NCI-H526 treated with DMSO at 0.1 percent for 48 hours (cell line): ENCODE measurements around the gene SLC51B.
"Not testable (repeated sequence)": the region's sequence is repeated elsewhere in the genome, so short reads cannot be mapped to it uniquely, and the experiment has no call there.

Experiments used
- DNase-seq: peaks from one replicate; lab custom pipeline; 2025; lab: John Stamatoyannopoulos, UW

Gene SLC51B

DNA sequence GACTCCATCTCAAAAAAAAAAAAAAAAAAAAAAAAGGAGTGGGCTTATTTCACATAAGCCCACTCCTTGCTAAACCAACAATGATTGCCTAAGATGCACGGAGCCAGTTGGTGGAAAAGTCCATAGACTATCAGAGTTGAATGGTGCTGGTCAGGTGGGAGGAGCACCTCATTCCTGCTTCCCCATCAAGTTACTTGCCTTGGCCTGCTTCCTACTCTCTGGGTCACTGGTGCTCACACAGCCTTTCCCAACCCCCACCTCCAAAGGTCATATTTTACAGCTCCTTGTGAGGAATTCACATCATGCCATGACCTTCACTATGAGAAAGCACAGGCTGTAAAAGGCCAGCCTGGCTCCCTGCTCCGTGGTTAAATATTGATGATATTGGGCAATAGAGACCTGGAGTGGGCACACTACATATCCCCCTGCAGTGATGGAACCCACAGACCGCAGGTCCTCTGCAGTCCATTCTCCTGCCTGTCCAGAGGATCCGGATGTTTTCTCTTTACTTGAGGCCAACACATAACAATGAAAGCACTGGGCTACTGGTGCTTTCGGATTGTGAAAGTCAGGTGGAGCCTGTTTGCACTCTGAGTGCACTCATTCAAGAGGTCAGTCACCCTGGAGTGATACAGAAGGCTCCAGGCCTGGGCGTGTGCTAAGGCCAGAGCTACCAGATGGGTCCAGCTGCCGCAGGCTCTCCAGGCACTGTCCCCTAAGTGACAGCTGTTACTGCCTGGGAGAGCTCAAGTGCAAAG, at the start of gene SLC51B:
SLC51B (plus strand) TSS at position 664 of the 758 bp plus-strand sequence. CDS start 4,618 bp downstream, outside the sequence.
- no peak for DNase-seq

DNA sequence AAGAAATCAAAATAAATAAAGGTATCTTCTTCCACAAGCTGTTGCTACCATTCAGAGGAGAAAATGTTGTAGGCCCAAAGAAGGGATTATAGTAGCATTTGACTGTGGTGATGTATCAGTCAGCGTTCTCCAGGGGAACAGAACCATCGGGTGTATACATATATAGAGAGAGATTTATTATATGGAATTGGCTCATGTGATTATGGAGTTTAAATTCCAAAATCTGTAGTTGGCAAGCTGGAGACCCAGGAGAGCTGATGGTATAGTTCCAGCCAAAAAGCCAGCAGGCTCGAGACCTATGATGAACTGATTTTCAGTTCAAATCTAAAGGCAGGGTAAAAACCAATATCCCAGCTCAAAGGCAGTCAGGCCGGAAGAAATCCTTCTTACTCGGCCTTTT, 48.1 kb upstream of the SLC51B start:
- DNase-seq = no peak

DNA sequence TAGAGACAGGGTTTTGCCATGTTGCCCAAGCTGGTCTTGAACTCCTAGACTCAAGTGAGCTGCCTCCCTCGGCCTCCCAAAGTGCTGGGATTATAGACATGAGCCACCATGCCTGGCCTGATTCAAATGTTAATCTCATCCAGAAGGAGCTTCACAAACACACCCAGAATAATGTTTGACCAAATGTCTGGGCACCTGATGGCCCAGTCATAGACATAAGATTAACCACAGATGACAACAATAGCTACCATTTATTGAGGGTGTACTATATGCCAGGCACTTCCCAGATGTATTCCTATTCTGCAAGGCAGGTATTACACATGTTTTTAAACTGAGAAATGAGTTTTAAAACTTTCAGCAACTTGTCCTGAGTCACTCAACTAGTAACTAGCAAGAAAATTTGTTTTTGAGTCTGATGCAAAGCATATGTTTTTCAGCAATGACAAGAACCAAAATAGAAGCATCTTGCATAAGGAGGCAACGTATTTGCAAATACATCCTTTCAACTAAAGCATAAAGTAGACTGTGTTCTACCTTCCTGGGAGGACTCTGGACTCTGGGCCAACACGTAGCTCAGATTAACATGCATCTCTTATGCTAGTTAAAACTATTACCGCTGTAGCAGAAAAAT, 47.3 kb upstream of the SLC51B start:
- DNase-seq = no peak

DNA sequence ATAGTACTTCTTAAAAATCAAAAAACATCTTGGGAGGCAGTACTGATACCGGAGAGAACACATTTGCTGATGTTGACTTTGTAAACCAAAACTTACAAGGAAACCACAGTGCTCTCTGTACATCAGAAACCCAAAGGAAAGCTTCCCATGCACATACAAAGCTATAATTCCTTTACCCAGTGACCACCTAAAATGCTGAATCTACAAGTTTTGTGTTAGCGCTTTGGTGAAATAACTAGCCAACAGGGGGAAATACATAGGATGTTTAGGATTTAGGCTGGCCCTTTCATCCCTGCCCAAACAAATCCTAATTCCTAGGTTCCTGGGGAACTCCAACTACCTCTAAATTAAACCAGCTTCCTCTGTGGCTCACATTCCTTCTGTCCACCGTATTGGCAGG, 40.2 kb upstream of the SLC51B start:
- no peak for DNase-seq

DNA sequence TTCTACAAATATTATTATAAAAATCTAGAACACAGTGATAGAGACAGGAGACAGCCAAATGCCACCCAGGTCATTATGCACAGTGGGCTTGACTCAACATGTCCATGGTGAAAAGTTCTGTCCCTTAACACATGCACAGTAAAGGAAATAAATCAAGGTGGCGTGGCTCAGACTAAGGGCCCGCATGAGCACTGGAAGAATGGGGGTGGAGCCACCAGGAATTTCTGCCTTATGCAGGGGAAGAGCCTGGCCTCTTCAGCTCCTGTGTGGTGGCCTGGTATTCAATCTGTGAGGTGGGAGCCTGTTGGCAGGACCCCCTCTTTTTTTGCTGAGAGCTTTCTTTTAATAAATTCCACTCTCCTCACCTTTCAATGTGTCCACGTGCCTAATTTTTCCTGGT, 38.3 kb upstream of the SLC51B start:
- DNase-seq = no peak

DNA sequence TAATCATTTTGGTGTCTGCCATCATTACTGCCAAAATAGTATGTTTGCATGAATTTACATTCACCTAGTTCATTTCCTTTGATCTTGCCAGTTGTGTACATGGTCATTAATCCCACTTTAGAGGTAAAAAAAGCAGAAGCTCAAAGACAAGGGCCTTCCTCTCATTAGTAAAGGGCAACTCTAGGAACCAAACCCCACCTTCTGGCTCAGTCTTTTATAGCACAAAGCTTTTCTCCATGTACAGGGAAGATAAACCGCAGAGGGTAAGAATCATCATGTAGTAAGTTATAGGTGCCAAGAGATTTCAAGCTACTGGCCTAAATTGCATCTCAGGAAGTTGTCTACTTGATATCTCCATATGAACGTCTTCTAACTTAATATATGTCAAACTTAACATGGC, 36.2 kb upstream of the SLC51B start:
- DNase-seq = no peak

GRCh38 chr15:65011198-65011597, 34.0 kb upstream of the SLC51B start:
- not testable (repeated sequence) for DNase-seq

DNA sequence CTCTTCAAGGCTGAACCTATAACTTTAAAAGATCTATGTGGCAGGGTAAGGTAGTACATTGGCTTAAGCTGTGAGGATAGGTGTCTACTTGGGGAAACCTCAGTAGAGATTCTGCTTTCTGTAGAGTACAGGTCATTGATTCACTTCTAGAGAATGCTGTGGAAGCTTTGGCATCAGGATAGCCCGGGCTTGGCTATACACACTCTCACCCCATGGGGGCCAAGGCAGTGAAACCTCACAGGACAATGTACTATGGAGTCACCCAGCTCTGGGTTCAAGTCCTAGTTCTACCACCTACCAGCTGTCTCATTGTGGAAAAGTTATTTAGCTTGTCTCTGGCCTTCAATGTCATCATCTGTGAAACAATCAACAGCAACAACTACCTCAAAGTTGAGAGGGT, 24.8 kb upstream of the SLC51B start:
- DNase-seq = no peak

DNA sequence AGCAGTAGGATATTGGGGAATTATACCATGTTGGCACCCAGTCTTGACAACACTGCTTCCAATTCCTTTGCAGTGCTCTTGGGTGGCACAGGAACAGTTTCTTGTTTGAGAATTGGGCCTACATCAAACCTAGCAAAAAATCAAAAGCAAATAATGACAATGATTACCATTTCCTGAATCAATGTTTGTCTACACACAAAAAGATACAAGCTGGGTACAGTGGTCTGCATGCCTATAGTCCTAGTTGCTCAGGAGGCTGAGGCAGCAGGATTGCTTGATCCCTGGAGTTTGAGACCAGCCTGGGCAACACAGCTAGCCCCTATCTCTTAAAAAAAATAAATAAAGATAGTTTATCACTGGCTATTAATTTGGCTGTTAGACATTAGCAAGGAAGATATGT, 23.7 kb upstream of the SLC51B start:
- DNase-seq = no peak

GRCh38 chr15:65026756-65027155, 18.4 kb upstream of the SLC51B start:
- DNase-seq = no peak

DNA sequence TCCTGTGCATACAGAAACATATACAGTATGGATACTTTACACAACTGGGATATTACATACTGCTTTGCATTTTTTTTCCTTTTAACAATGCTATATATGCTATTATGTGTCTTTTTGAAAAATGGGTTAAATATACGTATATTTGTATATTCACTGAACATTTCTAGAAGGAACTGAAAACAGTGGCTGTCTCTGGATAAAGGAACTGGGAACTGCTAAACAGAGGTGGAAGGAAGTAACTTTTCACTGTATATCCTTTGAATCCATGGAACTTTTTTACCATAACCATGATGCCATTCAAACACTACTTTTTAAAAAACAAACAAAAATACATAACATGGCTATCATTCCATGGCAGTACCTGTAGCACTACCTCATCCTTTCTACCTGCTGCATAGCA, 17.6 kb upstream of the SLC51B start:
- DNase-seq = no peak

DNA sequence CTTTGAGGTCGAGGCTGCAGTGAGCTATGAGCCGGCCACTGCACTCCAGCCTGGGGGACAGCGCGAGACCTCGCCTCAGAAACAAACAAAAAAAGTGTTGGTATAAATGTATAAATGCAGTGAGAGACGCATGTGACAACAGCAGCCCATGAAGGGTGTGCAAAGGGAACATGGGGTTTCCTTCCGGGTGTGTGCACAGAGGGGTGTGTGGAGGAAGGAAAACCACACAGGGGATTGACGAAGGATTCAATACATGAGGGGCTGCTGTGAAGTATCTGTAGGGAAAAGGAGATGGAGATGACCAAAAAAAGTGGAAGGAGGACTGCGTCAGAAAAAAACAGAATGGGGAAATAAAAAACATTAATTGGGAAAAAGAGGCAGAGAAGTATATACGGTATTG, 16.8 kb upstream of the SLC51B start:
- no peak for DNase-seq

DNA sequence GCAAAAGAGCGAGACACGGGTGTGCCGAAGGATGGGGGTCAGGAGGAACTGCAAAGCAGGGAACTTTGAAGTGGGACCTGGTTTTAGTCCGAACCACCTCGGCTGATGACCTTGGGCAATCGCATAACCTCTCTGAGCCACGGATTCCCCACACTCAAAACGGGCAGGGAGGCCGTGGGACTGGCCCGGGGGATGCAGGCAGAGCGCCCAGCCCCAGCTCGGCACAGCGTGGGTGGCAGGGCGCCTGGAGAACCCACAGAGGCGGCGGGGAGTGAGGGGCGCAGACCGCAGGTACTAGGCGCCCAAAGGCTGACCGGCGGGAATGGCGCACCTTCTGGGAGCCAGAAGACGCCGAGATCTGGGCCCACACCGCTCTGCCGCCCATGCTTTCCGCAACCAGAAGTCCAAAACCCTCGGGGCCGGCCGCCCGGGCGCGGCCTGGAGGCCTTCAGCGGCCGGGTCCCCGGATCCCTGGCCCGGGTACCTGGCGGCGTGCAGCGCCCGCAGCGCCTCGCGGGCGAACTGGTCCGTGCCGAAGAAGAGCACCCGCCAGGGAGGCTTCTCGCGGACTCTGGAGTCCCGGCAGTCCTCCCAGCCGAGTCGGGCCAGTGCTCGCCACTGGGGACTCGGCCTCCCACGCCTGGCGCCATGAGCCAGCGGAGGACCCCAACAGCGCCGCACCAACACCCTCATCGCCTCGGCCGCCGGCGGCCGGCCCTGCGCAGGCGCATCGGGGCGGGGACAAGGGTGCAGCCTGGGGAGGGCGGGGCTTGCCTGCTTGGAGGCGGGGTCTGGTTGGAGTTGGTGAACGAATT, 16.1 kb upstream of the SLC51B start, which contains the start of gene MTFMT:
MTFMT (minus strand) TSS at position 719 of the 815 bp plus-strand sequence; CDS start at position 693, 26 bp downstream.
- peak; percentile 48 for DNase-seq

GRCh38 chr15:65029736-65030208, 15.4 kb upstream of the SLC51B start:
- DNase-seq = no peak

GRCh38 chr15:65032801-65033537, 12.2 kb upstream of the SLC51B start:
- DNase-seq = peak; percentile 71

DNA sequence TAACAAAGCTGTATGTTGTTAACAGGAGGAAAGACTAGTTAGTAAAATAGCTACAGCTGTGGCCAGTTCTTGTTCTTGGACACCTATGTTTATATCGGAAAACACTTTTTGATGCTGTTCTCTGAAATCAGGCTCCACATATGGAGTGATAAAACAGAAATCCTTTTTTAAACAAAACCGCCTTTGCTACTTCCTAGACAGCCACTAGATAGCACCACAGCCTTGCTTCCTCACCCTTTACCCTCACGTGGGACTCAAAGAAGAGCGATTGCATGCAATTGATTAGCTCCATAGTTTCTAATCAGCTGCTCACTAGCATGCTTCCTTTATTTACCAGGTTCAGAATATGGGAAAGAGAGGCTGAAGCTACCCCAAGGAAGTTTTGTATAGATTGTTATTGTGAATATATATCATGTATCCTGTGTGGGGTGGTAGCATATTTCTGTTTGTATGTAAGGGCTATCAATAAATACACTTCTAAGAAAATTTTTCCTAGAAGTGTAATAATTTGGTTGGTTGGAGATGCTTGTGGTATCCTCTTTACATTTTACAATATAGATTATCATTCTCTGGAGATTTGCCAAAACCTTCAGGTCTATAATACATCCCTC, 11.4 kb upstream of the SLC51B start:
- peak; percentile 37 for DNase-seq

GRCh38 chr15:65034719-65035118, 10.5 kb upstream of the SLC51B start:
- no peak for DNase-seq

GRCh38 chr15:65037309-65037708, 7.9 kb upstream of the SLC51B start:
- DNase-seq = no peak

GRCh38 chr15:65038428-65038827, 6.8 kb upstream of the SLC51B start:
- no peak for DNase-seq

DNA sequence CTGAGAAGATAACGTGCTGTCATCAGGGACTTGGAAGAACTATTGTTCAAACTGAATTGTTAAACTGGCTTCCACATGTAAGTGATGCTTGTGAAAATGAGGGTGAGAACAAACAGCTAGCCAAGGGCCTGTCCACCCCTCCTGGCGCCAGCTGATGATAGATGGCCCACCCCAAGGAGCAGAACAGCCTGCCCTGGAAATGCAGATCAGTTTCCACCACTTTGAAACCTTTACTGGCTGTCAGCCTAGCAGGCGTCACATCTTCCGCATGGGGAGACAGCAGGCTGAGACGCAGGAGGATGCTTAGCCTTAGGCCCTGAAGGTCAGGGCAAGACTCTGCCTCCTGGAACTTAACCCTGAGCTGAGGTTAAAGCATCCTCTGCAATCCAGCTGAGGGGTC, 6.4 kb upstream of the SLC51B start:
- no peak for DNase-seq

GRCh38 chr15:65040461-65040860, 4.7 kb upstream of the SLC51B start:
- DNase-seq = no peak
